ENCODE results near the gene SLC6A12. TPM values are rescaled to one million over a fixed set of nuclear protein-coding genes. Genes with fewer than 3 reads are reported as not detected.

SLC6A12 gene
- total and polyA plus RNA-seq, 2 donors from 2014 or later: 45.6 to 130 TPM

GRCh38 chr12:211639-212414 lies 2.1 kb downstream of the SLC6A12 start:
- H3K27me3 ChIP-seq (ENCODE audit: control insufficient read depth, insufficient read depth, low read length): no peaks in the 10 kb centered on the region
- peak overlapping the region; percentile 82 to 87 for H3K27ac ChIP-seq (ENCODE audit: low read depth in 2 of 2, low read length in 2 of 2)
- FAIRE-seq: no peak
- peaks cover 0 to 3% (median 2%) of the 10 kb centered on the region in 3 donors for H3K36me3 ChIP-seq (ENCODE audit: control insufficient read depth in 2 of 3, insufficient read depth in 3 of 3, low read length in 3 of 3)
- peak in 1 of 5 donors; percentile 44 for DNase-seq
- peak overlapping the region in 2 of 3 donors; percentile 1 to 17 for H3K9ac ChIP-seq (ENCODE audit: low read length in 3 of 3)
- H3K4me3 ChIP-seq (ENCODE audit: low read length in 3 of 3): peak overlapping the region in 1 of 3 donors; percentile 6
- peaks cover 0 to 57% (median 54%) of the 10 kb centered on the region in 3 donors for H3K4me1 ChIP-seq (ENCODE audit: control insufficient read depth in 2 of 3, insufficient read depth in 2 of 3, low read depth in 1 of 3, low read length in 3 of 3)
- no peak for TF ChIP-seq CTCF (IDR thresholded peaks at IDR 0.05; ENCODE audit: borderline replicate concordance, extremely low read depth, insufficient read depth)
- intact Hi-C loops (cut with DNase I): no loop called here
- no peaks in the 10 kb centered on the region for H3K9me3 ChIP-seq (ENCODE audit: control insufficient read depth in 2 of 3, insufficient read depth in 1 of 3, low read length in 3 of 3)

DNA sequence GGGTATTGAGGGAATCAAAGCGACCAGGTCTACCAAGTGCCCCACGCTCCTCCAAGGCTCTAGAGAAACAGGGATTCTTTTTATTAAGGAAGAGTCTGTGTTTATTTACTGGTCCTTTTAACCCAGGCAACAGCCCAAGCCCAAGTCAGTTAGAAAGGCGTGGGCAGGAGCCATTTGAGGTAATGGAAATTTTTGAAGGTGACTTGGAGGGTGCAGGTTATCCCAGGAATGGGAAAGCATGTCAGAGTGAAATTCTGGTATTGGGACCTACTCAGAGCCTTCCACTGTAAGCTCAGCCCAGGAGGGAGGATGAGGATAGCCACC lies 2.9 kb downstream of the SLC6A12 start:
- TF ChIP-seq CTCF (IDR thresholded peaks at IDR 0.05; ENCODE audit: borderline replicate concordance, extremely low read depth, insufficient read depth): no peak
- H3K27me3 ChIP-seq (ENCODE audit: control insufficient read depth, insufficient read depth, low read length): no peaks in the 10 kb centered on the region
- intact Hi-C loops (cut with DNase I): no loop called here
- peak overlapping the region; percentile 82 to 87 for H3K27ac ChIP-seq (ENCODE audit: low read depth in 2 of 2, low read length in 2 of 2)
- H3K36me3 ChIP-seq (ENCODE audit: control insufficient read depth in 2 of 3, insufficient read depth in 3 of 3, low read length in 3 of 3): peaks cover 0 to 8% (median 5%) of the 10 kb centered on the region in 3 donors
- DNase-seq (peak in 1 of 5 donors; percentile 59), FAIRE-seq (no peak)
- H3K4me3 ChIP-seq (ENCODE audit: low read length in 3 of 3): no peak overlapping the region
- peaks cover 0 to 57% (median 54%) of the 10 kb centered on the region in 3 donors for H3K4me1 ChIP-seq (ENCODE audit: control insufficient read depth in 2 of 3, insufficient read depth in 2 of 3, low read depth in 1 of 3, low read length in 3 of 3)
- H3K9me3 ChIP-seq (ENCODE audit: control insufficient read depth in 2 of 3, insufficient read depth in 1 of 3, low read length in 3 of 3): no peaks in the 10 kb centered on the region
- peak overlapping the region in 2 of 3 donors; percentile 1 to 10 for H3K9ac ChIP-seq (ENCODE audit: low read length in 3 of 3)

- Histone ChIP-seq H3K36me3 (ENCODE audit: control insufficient read depth in 2 of 3, insufficient read depth in 3 of 3, low read length in 3 of 3) (peaks cover 0 to 8% (median 5%) of the 10 kb centered on the region in 3 donors), H3K27ac (ENCODE audit: low read depth in 2 of 2, low read length in 2 of 2) (peak overlapping the region; percentile 82 to 87), H3K4me3 (ENCODE audit: low read length in 3 of 3) (no peak overlapping the region), H3K9ac (ENCODE audit: low read length in 3 of 3) (peak overlapping the region in 1 of 3 donors; percentile 10), H3K9me3 (ENCODE audit: control insufficient read depth in 2 of 3, insufficient read depth in 1 of 3, low read length in 3 of 3) (no peaks in the 10 kb centered on the region), H3K27me3 (ENCODE audit: control insufficient read depth, insufficient read depth, low read length) (no peaks in the 10 kb centered on the region), H3K4me1 (ENCODE audit: control insufficient read depth in 2 of 3, insufficient read depth in 2 of 3, low read depth in 1 of 3, low read length in 3 of 3) (peaks cover 0 to 57% (median 54%) of the 10 kb centered on the region in 3 donors)
- FAIRE-seq (no peak), DNase-seq (peak in 1 of 5 donors; percentile 58)
- intact Hi-C loops (cut with DNase I): no loop called here
- TF ChIP-seq CTCF (IDR thresholded peaks at IDR 0.05; ENCODE audit: borderline replicate concordance, extremely low read depth, insufficient read depth): no peak
Observed at GRCh38 chr12:210277-211141, 3.4 kb downstream of the SLC6A12 start.
